Choroid plexus epithelial cell (primary cell): Measurements from ENCODE around the gene SPAG9.

Source experiments
- DNase-seq: peaks from one replicate; pipeline ENCODE4 v3.0.0-alpha.2; 2010; ENCODE audit warnings: low read depth
- H3K4me3 ChIP-seq: 2 replicates; pipeline ENCODE4 v1.5.1; 2011; ENCODE audit warnings: low read depth, mild to moderate bottlenecking, control low read depth, low read length, moderate library complexity
- TF ChIP-seq, protein P1 (sequence below): conservative IDR thresholded peaks from 2 replicates; pipeline ENCODE4 v1.5.1; 2011; ENCODE audit warnings: low read depth, mild to moderate bottlenecking, control low read depth, inconsistent platforms, low read length, moderate library complexity

Gene SPAG9

DNA sequence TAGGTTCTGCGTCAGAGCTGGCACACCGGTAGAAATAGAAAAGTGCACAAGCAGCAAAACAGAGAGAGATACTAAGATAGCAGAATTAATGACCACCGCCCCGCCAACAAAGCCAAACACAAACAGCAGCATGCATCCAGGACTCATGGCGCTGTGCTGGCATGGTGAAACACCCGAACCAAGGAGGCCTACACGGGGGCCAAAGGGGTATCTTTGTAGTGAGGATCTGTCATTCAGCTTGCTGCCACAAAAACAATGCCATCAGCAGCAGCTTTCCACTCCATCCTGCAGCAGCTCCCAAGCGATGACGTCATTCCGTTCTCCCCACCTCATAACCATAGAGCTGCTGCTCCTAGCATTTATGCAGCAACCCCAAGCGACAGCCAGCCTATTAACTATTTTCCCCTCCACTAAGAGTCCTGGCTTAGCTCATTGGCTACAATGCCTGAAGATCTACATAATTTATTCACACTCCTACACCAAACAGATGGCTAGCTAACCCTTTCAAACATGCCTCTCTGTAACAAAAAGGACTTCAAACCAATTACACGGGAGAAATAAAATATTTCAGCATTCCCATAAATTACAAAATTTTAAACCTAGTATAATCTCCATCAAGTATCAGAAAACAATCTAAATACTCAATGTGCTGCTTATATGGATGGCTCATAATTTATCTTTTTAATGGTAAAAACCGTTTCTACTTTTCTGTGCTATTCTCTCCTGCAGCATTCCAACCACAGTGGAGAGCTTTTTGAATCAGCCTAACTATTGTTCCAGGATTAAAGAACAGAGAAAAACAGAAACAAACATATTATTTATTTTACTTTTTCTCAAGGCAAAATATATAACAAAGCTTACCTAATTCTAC, 73.9 kb downstream of the SPAG9 start:
- peak; percentile 97 for DNase-seq
- peak overlapping the region; percentile 59 for H3K4me3 ChIP-seq
- TF ChIP-seq, protein P1, sequence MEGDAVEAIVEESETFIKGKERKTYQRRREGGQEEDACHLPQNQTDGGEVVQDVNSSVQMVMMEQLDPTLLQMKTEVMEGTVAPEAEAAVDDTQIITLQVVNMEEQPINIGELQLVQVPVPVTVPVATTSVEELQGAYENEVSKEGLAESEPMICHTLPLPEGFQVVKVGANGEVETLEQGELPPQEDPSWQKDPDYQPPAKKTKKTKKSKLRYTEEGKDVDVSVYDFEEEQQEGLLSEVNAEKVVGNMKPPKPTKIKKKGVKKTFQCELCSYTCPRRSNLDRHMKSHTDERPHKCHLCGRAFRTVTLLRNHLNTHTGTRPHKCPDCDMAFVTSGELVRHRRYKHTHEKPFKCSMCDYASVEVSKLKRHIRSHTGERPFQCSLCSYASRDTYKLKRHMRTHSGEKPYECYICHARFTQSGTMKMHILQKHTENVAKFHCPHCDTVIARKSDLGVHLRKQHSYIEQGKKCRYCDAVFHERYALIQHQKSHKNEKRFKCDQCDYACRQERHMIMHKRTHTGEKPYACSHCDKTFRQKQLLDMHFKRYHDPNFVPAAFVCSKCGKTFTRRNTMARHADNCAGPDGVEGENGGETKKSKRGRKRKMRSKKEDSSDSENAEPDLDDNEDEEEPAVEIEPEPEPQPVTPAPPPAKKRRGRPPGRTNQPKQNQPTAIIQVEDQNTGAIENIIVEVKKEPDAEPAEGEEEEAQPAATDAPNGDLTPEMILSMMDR = no peak

- TF ChIP-seq, protein P1 = no peak
- no peak for DNase-seq
- peak overlapping the region; percentile 59 for H3K4me3 ChIP-seq
Measured at GRCh38 chr17:51046046-51046445, 74.6 kb downstream of the SPAG9 start.

DNA sequence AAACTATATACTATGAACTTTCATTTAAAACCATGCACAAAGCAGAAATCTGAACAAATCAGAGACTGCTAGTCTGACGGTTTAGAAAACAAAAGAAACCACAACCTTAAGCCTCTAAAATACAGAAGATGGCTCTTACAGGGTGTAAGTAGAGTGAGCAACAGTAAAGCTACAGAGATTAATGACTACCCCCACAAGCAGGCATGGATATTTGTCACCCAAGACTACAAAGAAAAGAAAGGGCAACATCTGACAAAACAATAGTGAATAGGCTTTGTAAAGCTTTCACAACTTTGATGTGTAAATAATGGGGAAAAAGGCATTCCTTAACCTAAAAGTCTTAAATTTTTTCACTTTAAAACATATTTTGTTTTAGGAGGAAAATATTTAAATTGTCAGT, 75.0 kb downstream of the SPAG9 start:
- no peak overlapping the region for H3K4me3 ChIP-seq
- no peak for DNase-seq
- TF ChIP-seq, protein P1 = no peak

GRCh38 chr17:51044976-51045375, 75.7 kb downstream of the SPAG9 start:
- no peak for DNase-seq
- H3K4me3 ChIP-seq = no peak overlapping the region
- TF ChIP-seq, protein P1 = no peak

- no peak for DNase-seq
- no peak overlapping the region for H3K4me3 ChIP-seq
- TF ChIP-seq, protein P1 = no peak
Measured at GRCh38 chr17:51036084-51036483, 84.6 kb downstream of the SPAG9 start.

- TF ChIP-seq, protein P1 = no peak
- DNase-seq = peak; percentile 98
- H3K4me3 ChIP-seq = no peak overlapping the region
Measured at GRCh38 chr17:51035431-51035830, 85.2 kb downstream of the SPAG9 start.

- no peak for DNase-seq
- no peak overlapping the region for H3K4me3 ChIP-seq
- TF ChIP-seq, protein P1 = no peak
Measured at GRCh38 chr17:51034800-51035199, 85.9 kb downstream of the SPAG9 start.
